NCI-H774 (cell line): ENCODE measurements around the gene AQP10.
A peak's percentile ranks its signal among the peaks of the same experiment; 100 is the strongest.
"Not testable (repeated sequence)": the region's sequence is repeated elsewhere in the genome, so short reads cannot be mapped to it uniquely, and the experiment has no call there.

Experiments used
- DNase-seq: peaks from one replicate; lab custom pipeline; 2025; lab: John Stamatoyannopoulos, UW

Gene AQP10

GRCh38 chr1:154320882-154321608 lies at the start of gene AQP10:
AQP10 (plus strand) TSS chr1:154321093; CDS start chr1:154321156, 63 bp downstream.
- DNase-seq = no peak

- peak; percentile 94 for DNase-seq
Measured at GRCh38 chr1:154272217-154272998, 48.5 kb upstream of the AQP10 start, which contains the start of gene HAX1. HAX1 (plus strand) TSS chr1:154272629; CDS start chr1:154272724, 95 bp downstream.

- DNase-seq = no peak
Measured at GRCh38 chr1:154272999-154273563, 47.8 kb upstream of the AQP10 start.

- DNase-seq = no peak
Measured at GRCh38 chr1:154276797-154277196, 44.1 kb upstream of the AQP10 start.

GRCh38 chr1:154287591-154287990 lies 33.3 kb upstream of the AQP10 start:
- not testable (repeated sequence) for DNase-seq

- DNase-seq = no peak
Measured at GRCh38 chr1:154288661-154289060, 32.2 kb upstream of the AQP10 start.

- DNase-seq = no peak
Measured at GRCh38 chr1:154290921-154291320, 30.0 kb upstream of the AQP10 start.

GRCh38 chr1:154295408-154296235 lies 25.3 kb upstream of the AQP10 start:
- DNase-seq = no peak

- DNase-seq = no peak
Measured at GRCh38 chr1:154301582-154301981, 19.3 kb upstream of the AQP10 start.

- DNase-seq = no peak
Measured at GRCh38 chr1:154304664-154305337, 16.1 kb upstream of the AQP10 start.

- no peak for DNase-seq
Measured at GRCh38 chr1:154306151-154306550, 14.7 kb upstream of the AQP10 start.

GRCh38 chr1:154307670-154308270 lies 13.1 kb upstream of the AQP10 start:
- DNase-seq = not testable (repeated sequence)

GRCh38 chr1:154309136-154309535 lies 11.8 kb upstream of the AQP10 start:
- not testable (repeated sequence) for DNase-seq

- DNase-seq = not testable (repeated sequence)
Measured at GRCh38 chr1:154312229-154313065, 8.4 kb upstream of the AQP10 start.

- no peak for DNase-seq
Measured at GRCh38 chr1:154313066-154313356, 7.9 kb upstream of the AQP10 start.

- DNase-seq = not testable (repeated sequence)
Measured at GRCh38 chr1:154314226-154314625, 6.7 kb upstream of the AQP10 start.

- DNase-seq = no peak
Measured at GRCh38 chr1:154316704-154317103, 4.2 kb upstream of the AQP10 start.

GRCh38 chr1:154318386-154318785 lies 2.5 kb upstream of the AQP10 start:
- DNase-seq = no peak

GRCh38 chr1:154321609-154321934 lies 679 bp downstream of the AQP10 start:
- not testable (repeated sequence) for DNase-seq

GRCh38 chr1:154323493-154323892 lies 2.6 kb downstream of the AQP10 start:
- DNase-seq = no peak
